OCI-LY7 (cell line): ENCODE results near the gene TRRAP.
"Not testable (repeated sequence)": the region's sequence is repeated elsewhere in the genome, so short reads cannot be mapped to it uniquely, and the experiment has no call there.

Experiments used
- CTCF ChIP-seq: fragments of 200-600 bp; sonication (generic); conservative IDR thresholded peaks from 2 replicates; pipeline ENCODE4 v1.5.1; 2014; ENCODE audit warnings: mild to moderate bottlenecking, antibody characterized with exemption, low read length, moderate library complexity, mixed read lengths
- EZH2phosphoT487 ChIP-seq: fragments of 200-600 bp; sonication (generic); IDR thresholded peaks from 2 replicates; pipeline ENCODE4 v1.6.1; 2018; ENCODE audit warnings: low read depth, borderline replicate concordance, mild to moderate bottlenecking, mixed run types, antibody characterized with exemption, low read length, moderate library complexity, mixed read lengths

DNA sequence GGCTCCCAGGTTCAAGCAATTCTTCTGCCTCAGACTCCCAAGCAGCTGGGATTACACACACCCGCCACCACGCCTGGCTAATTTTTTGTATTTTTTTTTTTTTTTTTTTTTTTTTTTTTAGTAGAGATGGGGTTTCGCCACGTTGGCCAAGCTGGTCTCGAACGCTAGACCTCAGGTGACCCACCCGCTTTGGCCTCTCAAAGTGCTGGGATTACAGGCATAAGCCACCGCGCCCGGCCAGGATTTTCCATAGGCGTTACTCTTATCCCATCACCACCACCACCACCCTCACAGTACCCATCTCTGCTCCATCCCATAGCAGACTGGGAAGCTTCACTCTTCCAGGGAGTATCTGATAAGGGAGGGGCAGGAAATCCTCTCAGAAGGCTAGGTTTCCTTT, 4.7 kb upstream of the TRRAP start:
- not testable (repeated sequence) for TF ChIP-seq CTCF, EZH2phosphoT487
